Loucy (cell line): Measurements from ENCODE around the gene ITPKB.
A peak's percentile ranks its signal among the peaks of the same experiment; 100 is the strongest.

Source experiments
- H2AFZ ChIP-seq: fragments of 200-600 bp; sonication (generic); 2 replicates; pipeline ENCODE4 v1.6.0; 2016; ENCODE audit warnings: antibody characterized with exemption, mild to moderate bottlenecking, low read length, moderate library complexity
- H3F3A ChIP-seq: fragments of 200-600 bp; 2 replicates; pipeline ENCODE4 v1.6.0; 2016; ENCODE audit warnings: antibody characterized with exemption, low read depth, mild to moderate bottlenecking
- H3K27me3 ChIP-seq: fragments of 200-600 bp; sonication (generic); 2 replicates; pipeline ENCODE4 v1.6.1; 2014; ENCODE audit warnings: low read length, mild to moderate bottlenecking; ENCODE audit not compliant: insufficient read depth, poor library complexity, severe bottlenecking
- H3K36me3 ChIP-seq: fragments of 200-600 bp; sonication (generic); 2 replicates; pipeline ENCODE4 v1.6.1; 2016; ENCODE audit warnings: low read length; ENCODE audit not compliant: insufficient read depth
- H3K4me1 ChIP-seq: fragments of 200-600 bp; sonication (generic); 2 replicates; pipeline ENCODE4 v1.5.1; 2014; ENCODE audit warnings: low read length, mild to moderate bottlenecking; ENCODE audit not compliant: insufficient read depth, poor library complexity, severe bottlenecking
- H3K4me2 ChIP-seq: fragments of 200-600 bp; sonication (generic); 2 replicates; pipeline ENCODE4 v1.6.0; 2014; ENCODE audit warnings: antibody characterized with exemption, low read length, low read depth, mild to moderate bottlenecking; ENCODE audit not compliant: poor library complexity, severe bottlenecking
- H3K4me3 ChIP-seq: fragments of 200-600 bp; sonication (generic); 2 replicates; pipeline ENCODE4 v1.5.1; 2014; ENCODE audit warnings: low read length, mild to moderate bottlenecking, mixed read lengths; ENCODE audit not compliant: poor library complexity, severe bottlenecking
- H3K79me2 ChIP-seq: fragments of 200-600 bp; sonication (generic); 2 replicates; pipeline ENCODE4 v1.6.1; 2014; ENCODE audit warnings: low read length; ENCODE audit not compliant: insufficient read depth
- H3K9ac ChIP-seq: fragments of 200-600 bp; sonication (generic); 2 replicates; pipeline ENCODE4 v1.6.0; 2014; ENCODE audit warnings: mild to moderate bottlenecking, low read depth, low read length, moderate library complexity; ENCODE audit not compliant: poor library complexity, severe bottlenecking
- H3K9me2 ChIP-seq: fragments of 200-600 bp; sonication (generic); replicated peaks from 2 replicates; pipeline ENCODE4 v1.6.1; 2016; ENCODE audit warnings: low read depth, low read length, mixed read lengths
- H3K9me3 ChIP-seq: fragments of 200-600 bp; sonication (generic); 2 replicates; pipeline ENCODE4 v1.6.1; 2014; ENCODE audit warnings: mild to moderate bottlenecking, antibody characterized with exemption, low read length, low read depth; ENCODE audit not compliant: insufficient read depth
- H4K20me1 ChIP-seq: fragments of 200-600 bp; sonication (generic); 2 replicates; pipeline ENCODE4 v1.6.0; 2014; ENCODE audit warnings: antibody characterized with exemption, low read length, mild to moderate bottlenecking; ENCODE audit not compliant: insufficient read depth, poor library complexity, severe bottlenecking
- CTCF ChIP-seq: fragments of 200-600 bp; sonication (generic); conservative IDR thresholded peaks from 2 replicates; pipeline ENCODE4 v1.5.1; 2014; ENCODE audit warnings: mild to moderate bottlenecking, antibody characterized with exemption, low read length
- EZH2phosphoT487 ChIP-seq: fragments of 200-600 bp; IDR thresholded peaks from 2 replicates; pipeline ENCODE4 v1.6.1; 2018; ENCODE audit warnings: antibody characterized with exemption, mild to moderate bottlenecking, moderate library complexity, borderline replicate concordance

The ITPKB gene

GRCh38 chr1:226609836-226610455, 129.1 kb downstream of the ITPKB start:
- Histone ChIP-seq H2AFZ (no peak overlapping the region), H3K4me3 (no peak overlapping the region), H3K9me2 (no peaks in the 10 kb centered on the region), H3K9ac (no peak overlapping the region), H4K20me1 (no peaks in the 10 kb centered on the region), H3K4me1 (peaks cover 7% of the 10 kb centered on the region), H3F3A (no peaks in the 10 kb centered on the region), H3K27me3 (no peaks in the 10 kb centered on the region), H3K79me2 (no peaks in the 10 kb centered on the region), H3K4me2 (no peak overlapping the region), H3K36me3 (no peaks in the 10 kb centered on the region), H3K9me3 (no peaks in the 10 kb centered on the region)
- TF ChIP-seq EZH2phosphoT487 (no peak), CTCF (no peak)

DNA sequence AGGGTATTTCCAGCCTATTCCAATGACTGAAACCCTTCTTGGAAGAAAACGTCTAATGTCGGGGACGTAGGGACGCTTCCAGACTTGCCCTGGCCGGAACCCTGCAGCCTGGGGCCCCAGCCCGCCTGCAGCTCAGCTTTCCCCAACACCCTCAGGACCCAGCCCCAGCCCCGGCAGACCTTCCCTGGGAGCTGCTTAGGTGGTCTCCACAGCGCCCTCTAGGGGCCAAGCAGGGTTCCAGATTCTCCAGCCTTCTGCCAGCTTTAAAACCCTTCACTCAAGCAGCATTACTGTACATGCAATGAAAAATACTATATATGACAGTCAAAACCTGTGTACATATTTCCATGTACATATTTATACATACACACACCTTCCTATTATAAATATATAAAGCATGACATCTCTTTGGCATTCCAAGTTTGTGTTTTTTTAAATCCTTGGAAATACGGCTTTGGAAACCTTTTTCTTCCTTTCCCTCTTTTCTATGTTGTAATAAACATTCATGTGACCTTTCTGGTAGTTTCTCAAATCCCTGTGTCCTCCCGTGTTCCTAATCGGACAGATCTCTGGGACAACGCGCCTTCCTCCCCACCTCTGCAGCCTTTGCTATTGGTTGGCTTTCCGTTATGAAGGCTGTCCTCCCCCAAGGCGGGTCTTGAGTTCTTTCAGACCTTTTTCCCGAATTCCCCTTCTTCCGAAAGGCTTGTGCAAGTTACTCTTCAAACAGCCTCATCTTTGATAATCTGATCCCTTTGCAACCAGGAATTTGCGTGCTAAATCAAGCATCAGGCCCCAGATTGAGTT, 130.2 kb downstream of the ITPKB start:
- H3K9me3 ChIP-seq = no peaks in the 10 kb centered on the region
- no peak overlapping the region for H3K4me3 ChIP-seq
- peaks cover 7% of the 10 kb centered on the region for H3K4me1 ChIP-seq
- no peaks in the 10 kb centered on the region for H3K27me3 ChIP-seq
- no peak overlapping the region for H3K4me2 ChIP-seq
- no peaks in the 10 kb centered on the region for H3K36me3 ChIP-seq
- no peaks in the 10 kb centered on the region for H3K9me2 ChIP-seq
- H3F3A ChIP-seq = no peaks in the 10 kb centered on the region
- H3K79me2 ChIP-seq = no peaks in the 10 kb centered on the region
- TF ChIP-seq CTCF (peak; percentile 94), EZH2phosphoT487 (no peak)
- H4K20me1 ChIP-seq = no peaks in the 10 kb centered on the region
- no peak overlapping the region for H2AFZ ChIP-seq
- no peak overlapping the region for H3K9ac ChIP-seq

DNA sequence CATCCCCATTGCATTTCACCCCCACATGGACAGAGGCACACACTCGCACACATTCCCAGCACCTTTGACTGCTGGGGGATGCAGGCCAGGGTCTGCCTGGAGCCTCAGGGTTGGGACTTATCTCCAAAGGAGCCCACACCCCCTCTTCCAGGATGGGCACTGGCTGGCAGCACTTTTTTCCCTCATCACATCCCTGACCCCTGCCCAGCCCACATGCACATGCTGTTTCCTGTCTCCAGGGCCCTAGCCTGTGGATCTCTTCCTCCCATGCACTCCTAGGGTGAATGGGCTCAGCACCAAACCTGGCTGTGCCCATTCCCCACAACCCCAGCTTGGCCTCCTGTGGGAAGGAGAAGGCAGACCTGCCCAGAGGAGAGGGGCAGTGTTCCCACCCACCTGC, 131.3 kb downstream of the ITPKB start:
- H3K4me1 ChIP-seq = peaks cover 7% of the 10 kb centered on the region
- no peaks in the 10 kb centered on the region for H3K27me3 ChIP-seq

More for the DNA sequence above, 131.3 kb downstream of the ITPKB start:
- H3K4me2 ChIP-seq = no peak overlapping the region
- no peak overlapping the region for H3K4me3 ChIP-seq
- TF ChIP-seq CTCF (no peak), EZH2phosphoT487 (no peak)
- H3K9me3 ChIP-seq = no peaks in the 10 kb centered on the region
- H3K36me3 ChIP-seq = no peaks in the 10 kb centered on the region
- H3K79me2 ChIP-seq = no peaks in the 10 kb centered on the region
- H3K9me2 ChIP-seq = no peaks in the 10 kb centered on the region
- H4K20me1 ChIP-seq = no peaks in the 10 kb centered on the region
- no peak overlapping the region for H2AFZ ChIP-seq
- no peaks in the 10 kb centered on the region for H3F3A ChIP-seq
- H3K9ac ChIP-seq = no peak overlapping the region
